Subcutaneous abdominal adipose tissue (tissue), 5 donors: ENCODE data around the gene AGPAT1.

Source experiments
- H3K27ac ChIP-seq: one replicate; pipeline ENCODE4 v1.7.0; 2013; ENCODE audit warnings: low read depth, mild to moderate bottlenecking, inconsistent platforms, low read length, moderate library complexity
- H3K27me3 ChIP-seq, 5 donors: one replicate each; pipeline ENCODE4 v1.7.0; 2013; ENCODE audit warnings: low read length in 5 of 5, inconsistent platforms in 1 of 5; ENCODE audit not compliant: control insufficient read depth in 5 of 5, insufficient read depth in 4 of 5
- H3K36me3 ChIP-seq, 5 donors: one replicate each; pipeline ENCODE4 v1.7.0; 2013; ENCODE audit warnings: low read length in 5 of 5; ENCODE audit not compliant: control insufficient read depth in 5 of 5, insufficient read depth in 5 of 5
- H3K4me1 ChIP-seq, 5 donors: one replicate each; pipeline ENCODE4 v1.7.0; 2013; ENCODE audit warnings: low read length in 5 of 5, mild to moderate bottlenecking in 3 of 5, moderate library complexity in 1 of 5; ENCODE audit not compliant: control insufficient read depth in 5 of 5, insufficient read depth in 5 of 5
- H3K4me3 ChIP-seq, 5 donors: one replicate each; pipeline ENCODE4 v1.7.0; 2013; ENCODE audit warnings: low read length in 5 of 5, low read depth in 1 of 5
- H3K9ac ChIP-seq, 5 donors: one replicate each; pipeline ENCODE4 v1.7.0; 2013; ENCODE audit warnings: low read length in 5 of 5, mild to moderate bottlenecking in 4 of 5, moderate library complexity in 3 of 5
- H3K9me3 ChIP-seq, 5 donors: one replicate each; pipeline ENCODE4 v1.7.0; 2013; ENCODE audit warnings: low read length in 5 of 5; ENCODE audit not compliant: control insufficient read depth in 5 of 5
- donor health status: healthy.
- donor health status: healthy.
- donor health status: healthy.
- donor health status: healthy.
- donor health status: healthy.

Gene AGPAT1

DNA sequence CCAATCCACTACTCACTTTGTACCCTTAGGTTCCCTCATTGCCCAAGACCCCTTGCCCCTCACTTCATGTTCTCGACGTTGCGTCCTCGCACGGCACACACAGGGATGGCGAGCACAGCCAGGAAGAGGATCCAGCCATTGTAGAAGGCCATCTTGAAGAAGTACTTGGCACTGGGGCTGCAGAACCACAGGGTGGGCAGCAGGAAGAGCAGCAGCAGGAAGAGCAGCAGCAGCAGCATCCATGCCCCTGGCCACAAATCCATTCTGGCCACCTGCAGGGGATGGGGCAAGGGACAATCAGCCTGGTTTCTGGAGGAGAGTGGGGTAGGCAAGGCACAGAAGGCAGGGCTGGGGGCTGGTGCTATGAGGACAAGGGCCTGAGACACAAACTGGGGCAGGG is 4.7 kb downstream of the AGPAT1 start:
- Histone ChIP-seq H3K9ac (no peak overlapping the region), H3K27me3 (no peaks in the 10 kb centered on the region), H3K36me3 (peaks cover 0 to 52% (median 49%) of the 10 kb centered on the region in 5 donors), H3K4me1 (peaks cover 3 to 22% (median 15%) of the 10 kb centered on the region in 5 donors), H3K27ac (no peak overlapping the region), H3K9me3 (no peaks in the 10 kb centered on the region), H3K4me3 (no peak overlapping the region)

DNA sequence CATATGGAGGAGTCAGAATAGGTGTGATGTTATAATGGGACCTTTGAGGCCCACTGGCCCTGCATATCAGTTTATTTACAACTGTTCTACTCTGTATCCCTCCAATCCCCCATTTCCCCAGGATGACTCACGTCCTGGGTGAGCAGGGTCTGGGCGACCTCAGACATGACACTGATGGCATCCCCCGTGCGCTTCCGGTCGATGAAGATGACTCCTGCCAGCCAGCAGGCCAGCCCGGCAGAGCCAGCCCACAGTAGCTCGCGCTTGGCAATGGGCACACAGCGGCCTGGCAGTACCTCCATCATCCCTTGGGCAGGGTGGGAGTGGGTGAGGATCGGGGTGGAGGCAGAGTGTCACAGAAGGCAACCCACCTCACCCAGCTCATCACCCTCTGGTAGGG is 5.6 kb downstream of the AGPAT1 start:
- Histone ChIP-seq H3K36me3 (peaks cover 0 to 59% (median 52%) of the 10 kb centered on the region in 5 donors), H3K27ac (no peak overlapping the region), H3K9ac (no peak overlapping the region), H3K4me3 (no peak overlapping the region), H3K4me1 (peaks cover 2 to 16% (median 9%) of the 10 kb centered on the region in 5 donors), H3K27me3 (no peaks in the 10 kb centered on the region), H3K9me3 (no peaks in the 10 kb centered on the region)

DNA sequence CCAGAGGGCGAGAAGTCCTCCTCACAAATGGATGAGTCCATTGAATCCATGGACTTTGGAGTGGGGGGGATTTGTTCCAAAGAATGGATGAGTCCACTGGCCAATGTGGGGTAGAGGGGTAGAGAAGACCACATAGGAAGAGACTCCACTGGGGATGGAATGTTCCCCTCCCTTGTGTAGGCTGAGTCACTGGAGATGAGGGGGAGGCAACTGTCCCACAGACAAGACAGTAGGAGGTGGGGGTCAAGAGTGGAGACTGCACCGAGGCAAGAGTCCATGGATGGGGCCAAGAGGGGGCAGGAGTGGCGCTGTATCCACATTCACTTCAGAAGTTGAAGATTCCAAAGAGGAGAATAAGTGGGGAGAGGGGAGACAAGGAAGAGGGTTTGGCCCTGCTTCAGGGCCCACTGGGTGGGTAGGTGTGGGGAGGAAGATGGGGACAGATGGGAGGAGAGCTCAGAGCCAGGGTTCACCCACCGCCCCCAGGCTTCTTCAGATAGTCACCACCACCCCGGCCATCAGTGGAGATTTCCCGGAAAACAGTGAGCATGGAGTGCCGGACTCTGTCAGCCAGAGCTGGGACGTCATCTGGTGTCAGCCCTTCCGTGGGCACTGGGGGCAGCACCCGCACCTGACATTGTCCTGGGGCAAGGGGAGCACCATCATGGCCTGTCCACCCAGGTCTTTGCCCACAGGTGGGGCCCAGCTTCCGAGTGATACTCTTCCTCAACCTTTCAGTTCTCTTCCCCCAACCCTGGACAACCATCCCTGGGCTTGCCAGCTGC is 6.9 kb downstream of the AGPAT1 start:
- Histone ChIP-seq H3K4me1 (peaks cover 0 to 10% (median under 1%) of the 10 kb centered on the region in 5 donors), H3K27ac (no peak overlapping the region), H3K9ac (no peak overlapping the region), H3K36me3 (peaks cover 0 to 63% (median 52%) of the 10 kb centered on the region in 5 donors), H3K9me3 (no peaks in the 10 kb centered on the region), H3K27me3 (no peaks in the 10 kb centered on the region), H3K4me3 (no peak overlapping the region)

DNA sequence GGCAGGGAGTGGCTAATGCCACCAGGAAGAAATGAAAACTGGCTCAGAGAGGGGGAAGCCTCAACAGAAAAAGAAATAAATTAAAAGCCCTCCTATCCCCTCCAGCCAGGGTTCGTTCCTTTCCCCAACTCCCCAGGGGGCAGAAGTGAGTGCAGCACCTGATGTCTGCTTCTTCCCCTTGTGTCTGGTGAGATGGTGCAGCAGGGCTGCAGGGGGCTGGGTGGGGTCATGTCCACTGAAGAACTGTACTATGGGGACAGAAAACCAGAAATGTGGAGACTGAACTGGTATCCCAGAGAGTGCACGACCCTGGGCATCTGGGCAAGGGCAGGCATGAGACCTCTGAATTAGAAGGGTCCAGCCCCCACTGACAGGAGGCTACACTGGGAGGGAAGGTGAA is 7.5 kb downstream of the AGPAT1 start:
- Histone ChIP-seq H3K9me3 (no peaks in the 10 kb centered on the region), H3K27ac (no peak overlapping the region), H3K36me3 (peaks cover 0 to 68% (median 52%) of the 10 kb centered on the region in 5 donors), H3K27me3 (no peaks in the 10 kb centered on the region), H3K9ac (no peak overlapping the region), H3K4me1 (peaks cover 0 to 15% (median 5%) of the 10 kb centered on the region in 5 donors), H3K4me3 (no peak overlapping the region)

DNA sequence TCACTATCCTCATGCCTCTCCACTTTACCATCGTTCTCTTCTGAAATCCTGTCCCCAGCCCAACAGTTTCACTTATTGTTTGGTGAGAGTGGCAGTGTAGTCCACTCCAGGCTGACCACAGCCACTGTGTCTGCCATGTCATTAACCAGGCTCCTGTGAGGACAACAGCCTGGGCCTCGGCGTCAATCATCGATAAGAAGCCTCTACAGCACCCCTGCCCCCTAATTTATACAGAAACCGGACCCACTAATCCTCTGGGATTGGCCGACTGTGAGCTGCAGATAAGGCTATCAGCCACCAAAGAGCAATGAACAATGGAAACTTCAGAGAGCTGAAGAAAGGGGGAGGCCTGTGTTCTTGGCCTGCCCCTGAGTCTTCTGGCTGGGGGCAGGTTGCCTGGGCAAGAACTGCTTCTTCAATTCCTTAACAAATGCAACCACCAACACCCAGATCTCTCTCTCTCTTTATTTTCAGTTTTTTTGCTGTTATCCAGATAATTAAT is 8.1 kb downstream of the AGPAT1 start:
- no peak overlapping the region for H3K4me3 ChIP-seq
- H3K27ac ChIP-seq = no peak overlapping the region
- no peaks in the 10 kb centered on the region for H3K9me3 ChIP-seq
- H3K4me1 ChIP-seq = peaks cover 0 to 16% (median 5%) of the 10 kb centered on the region in 5 donors
- H3K9ac ChIP-seq = no peak overlapping the region
- H3K36me3 ChIP-seq = peaks cover 0 to 71% (median 56%) of the 10 kb centered on the region in 5 donors
- no peaks in the 10 kb centered on the region for H3K27me3 ChIP-seq

DNA sequence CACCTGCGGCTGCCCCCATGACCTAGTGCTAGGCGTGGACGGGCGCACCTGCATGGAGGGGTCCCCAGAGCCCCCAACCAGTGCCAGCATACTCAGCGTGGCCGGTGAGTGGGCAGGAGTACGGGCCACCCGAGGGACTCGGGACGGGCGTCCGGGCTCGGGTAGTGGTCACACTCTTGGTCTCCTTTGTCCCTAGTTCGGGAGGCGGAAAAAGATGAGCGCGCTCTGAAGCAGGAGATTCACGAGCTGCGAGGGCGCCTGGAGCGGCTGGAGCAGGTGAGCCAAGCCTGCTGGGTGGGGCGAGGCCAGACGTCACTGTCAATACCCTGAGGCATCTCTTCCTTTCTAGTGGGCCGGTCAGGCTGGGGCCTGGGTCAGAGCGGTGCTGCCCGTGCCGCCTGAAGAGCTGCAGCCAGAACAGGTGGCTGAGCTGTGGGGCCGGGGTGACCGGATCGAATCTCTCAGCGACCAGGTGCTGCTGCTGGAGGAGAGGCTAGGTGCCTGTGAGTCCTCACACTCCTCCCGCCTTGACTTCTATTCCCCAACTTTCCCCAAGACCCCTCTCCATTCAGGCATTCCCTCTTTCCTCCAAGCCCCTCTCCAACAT is 8.6 kb downstream of the AGPAT1 start:
- no peak overlapping the region for H3K4me3 ChIP-seq
- H3K27me3 ChIP-seq = no peaks in the 10 kb centered on the region
- no peak overlapping the region for H3K27ac ChIP-seq
- no peaks in the 10 kb centered on the region for H3K9me3 ChIP-seq
- H3K9ac ChIP-seq = no peak overlapping the region
- H3K36me3 ChIP-seq = peaks cover 0 to 77% (median 60%) of the 10 kb centered on the region in 5 donors
- H3K4me1 ChIP-seq = peaks cover 0 to 19% (median 5%) of the 10 kb centered on the region in 5 donors

DNA sequence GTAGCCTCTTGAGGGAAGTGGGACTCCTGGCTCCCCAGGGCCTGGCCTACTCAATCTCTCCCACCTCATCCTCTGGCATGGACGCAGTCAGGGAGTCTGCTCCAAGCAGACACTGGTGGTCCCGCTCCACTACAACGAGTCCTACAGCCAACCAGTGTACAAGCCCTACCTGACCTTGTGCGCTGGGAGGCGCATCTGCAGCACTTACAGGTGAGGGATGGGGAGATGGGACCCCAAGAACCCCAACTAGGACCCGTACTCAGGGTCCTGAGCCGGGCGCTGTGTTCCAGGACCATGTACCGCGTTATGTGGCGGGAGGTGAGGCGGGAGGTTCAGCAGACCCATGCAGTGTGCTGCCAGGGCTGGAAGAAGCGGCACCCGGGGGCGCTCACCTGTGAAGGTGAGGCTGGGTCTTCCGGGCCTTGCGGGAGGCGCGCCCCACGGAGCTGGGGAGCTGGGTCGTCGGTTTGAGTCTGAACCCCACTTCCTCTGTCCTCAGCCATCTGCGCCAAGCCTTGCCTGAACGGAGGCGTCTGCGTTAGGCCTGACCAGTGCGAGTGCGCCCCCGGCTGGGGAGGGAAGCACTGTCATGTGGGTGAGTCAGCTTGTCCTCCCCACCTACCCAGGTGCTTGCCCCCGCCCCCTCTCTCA is 9.3 kb downstream of the AGPAT1 start:
- Histone ChIP-seq H3K9ac (no peak overlapping the region), H3K4me1 (peaks cover 0 to 19% (median 5%) of the 10 kb centered on the region in 5 donors), H3K27ac (no peak overlapping the region), H3K36me3 (peaks cover 0 to 77% (median 60%) of the 10 kb centered on the region in 5 donors), H3K4me3 (no peak overlapping the region), H3K27me3 (no peaks in the 10 kb centered on the region), H3K9me3 (no peaks in the 10 kb centered on the region)

DNA sequence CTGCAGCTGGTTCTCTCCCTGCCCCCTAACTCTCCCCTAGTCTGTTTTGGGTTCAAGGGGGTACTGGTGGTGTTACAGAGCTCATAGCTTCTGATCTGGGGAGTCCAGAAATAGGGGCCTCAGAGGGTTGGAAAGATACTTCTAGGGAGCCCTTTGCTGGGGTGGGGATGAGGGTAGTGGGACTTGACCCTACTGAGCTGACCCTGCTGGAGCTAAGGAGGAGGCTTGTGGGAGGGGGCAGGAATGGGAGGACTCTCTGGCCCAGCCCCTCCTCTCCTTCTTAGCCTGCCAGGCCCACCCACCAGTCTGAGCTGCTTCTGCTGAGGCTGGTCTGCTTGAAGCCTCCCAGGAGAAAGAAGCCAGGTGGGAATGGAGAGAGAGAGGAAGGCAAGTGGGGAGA is 11.6 kb downstream of the AGPAT1 start, which contains the start of gene EGFL8:
TSS of gene EGFL8 (plus strand) at position 301 of the 400 bp plus-strand sequence. CDS start 1,571 bp downstream, outside the sequence.
- peak within 1 kb of the TSS in 1 of 5 donors; percentile 56 for H3K9ac ChIP-seq
- H3K36me3 ChIP-seq = peaks cover 0 to 56% (median 42%) of the 10 kb centered on the region in 5 donors

DNA sequence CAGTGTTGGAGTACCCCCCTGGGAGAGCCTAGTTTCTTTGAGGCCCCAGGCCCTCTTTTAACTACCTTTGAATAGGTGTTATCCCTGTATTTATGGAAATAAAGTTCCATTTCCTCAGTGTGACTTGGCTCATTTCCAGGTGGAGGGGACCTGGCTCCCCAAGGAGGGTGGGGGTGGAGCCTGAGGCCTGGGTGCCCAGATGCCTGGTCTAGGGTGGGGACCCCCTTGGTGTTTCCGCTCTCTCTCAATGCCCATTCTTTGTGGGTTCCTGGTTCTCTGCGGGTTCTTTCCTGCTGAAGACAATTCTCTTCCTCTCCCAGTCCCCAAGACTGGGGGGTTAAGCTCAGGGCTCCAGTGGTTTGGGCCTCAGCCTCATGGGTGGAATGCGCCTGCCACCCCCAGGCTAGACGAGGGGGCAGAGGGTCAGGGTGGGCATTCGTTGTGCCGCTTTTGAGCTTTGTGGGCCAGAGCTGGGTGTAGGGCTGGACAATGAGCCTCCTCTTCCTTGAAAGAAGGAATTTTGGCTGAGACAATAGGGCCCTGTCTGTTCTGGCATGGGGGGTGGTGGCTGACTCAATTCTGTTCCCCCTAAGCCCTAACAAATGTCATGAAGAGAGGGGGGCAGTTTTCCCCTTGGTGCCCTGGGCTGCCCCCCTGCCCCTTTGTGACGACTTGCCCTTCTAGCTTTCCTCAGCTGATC is 12.2 kb downstream of the AGPAT1 start:
- Histone ChIP-seq H3K4me1 (peaks cover 0 to 19% (median 5%) of the 10 kb centered on the region in 5 donors), H3K36me3 (peaks cover 0 to 53% (median 39%) of the 10 kb centered on the region in 5 donors), H3K27me3 (no peaks in the 10 kb centered on the region), H3K27ac (peak overlapping the region; percentile 67), H3K9me3 (no peaks in the 10 kb centered on the region), H3K9ac (peak overlapping the region in 1 of 5 donors; percentile 56), H3K4me3 (no peak overlapping the region)

More for the DNA sequence above, 11.6 kb downstream of the AGPAT1 start, which contains the start of gene EGFL8:
- H3K4me1 ChIP-seq = peaks cover 0 to 19% (median 5%) of the 10 kb centered on the region in 5 donors
- no peak within 1 kb of the TSS for H3K4me3 ChIP-seq
- H3K9me3 ChIP-seq = no peaks in the 10 kb centered on the region
- peak within 1 kb of the TSS; percentile 67 for H3K27ac ChIP-seq
- H3K27me3 ChIP-seq = no peaks in the 10 kb centered on the region
